Embryonic facial prominence (tissue), 1 donor: ENCODE measurements around the gene CAB39.

Experiments
- DNase-seq: peaks from one replicate; pipeline ENCODE4 v3.0.0-alpha.2; 2016; ENCODE audit errors: extremely low spot score

The CAB39 gene

DNA sequence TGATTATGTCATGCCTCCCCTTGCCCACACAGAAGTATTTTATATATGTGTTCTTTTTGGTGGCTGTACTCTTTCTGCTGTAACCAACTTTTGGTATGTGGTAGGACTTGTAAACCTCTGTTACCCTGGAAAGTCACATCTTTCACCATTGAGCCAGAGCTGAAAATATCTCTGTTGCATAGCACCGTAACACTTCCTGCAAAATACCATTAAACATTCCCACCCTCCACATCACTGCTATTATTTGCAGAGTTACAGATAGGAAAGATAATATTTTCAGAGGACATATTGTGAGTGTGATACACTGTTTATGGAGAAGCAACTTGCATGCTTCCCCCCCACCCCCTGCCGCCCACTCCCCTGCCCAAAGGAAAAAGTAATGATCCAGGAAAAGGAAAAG lies 44.8 kb downstream of the CAB39 start:
- DNase-seq = no peak

GRCh38 chr2:230758566-230759480 lies 46.2 kb downstream of the CAB39 start:
- no peak for DNase-seq

DNA sequence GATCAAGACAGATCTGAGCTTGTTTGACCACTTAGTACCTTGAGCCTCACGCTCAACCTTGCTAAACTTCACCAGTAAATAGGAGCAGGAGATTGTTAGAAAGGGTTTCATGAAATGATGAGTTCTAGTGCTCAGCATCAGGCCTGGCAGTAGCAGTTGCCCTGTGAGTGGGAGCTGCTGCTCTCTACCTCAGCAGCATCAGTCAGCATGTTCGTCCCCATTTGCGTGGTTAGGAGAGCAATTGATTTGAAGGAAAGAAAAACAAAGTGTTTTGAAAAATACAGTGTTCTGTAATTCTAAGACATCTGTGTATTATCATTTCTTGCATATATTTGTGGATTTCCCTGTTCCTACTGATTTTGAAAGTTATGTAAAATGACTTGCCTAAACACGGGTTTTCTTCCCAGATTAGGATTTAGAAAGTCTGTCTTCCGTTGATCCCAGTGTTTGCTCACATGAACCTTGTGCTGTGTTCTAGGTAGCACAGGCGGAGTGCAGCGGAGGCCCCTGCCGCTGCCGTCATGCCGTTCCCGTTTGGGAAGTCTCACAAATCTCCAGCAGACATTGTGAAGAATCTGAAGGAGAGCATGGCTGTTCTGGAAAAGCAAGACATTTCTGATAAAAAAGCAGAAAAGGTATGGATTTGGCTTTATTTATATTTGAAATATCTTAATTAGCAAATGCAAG lies 47.0 kb downstream of the CAB39 start:
- no peak for DNase-seq

DNA sequence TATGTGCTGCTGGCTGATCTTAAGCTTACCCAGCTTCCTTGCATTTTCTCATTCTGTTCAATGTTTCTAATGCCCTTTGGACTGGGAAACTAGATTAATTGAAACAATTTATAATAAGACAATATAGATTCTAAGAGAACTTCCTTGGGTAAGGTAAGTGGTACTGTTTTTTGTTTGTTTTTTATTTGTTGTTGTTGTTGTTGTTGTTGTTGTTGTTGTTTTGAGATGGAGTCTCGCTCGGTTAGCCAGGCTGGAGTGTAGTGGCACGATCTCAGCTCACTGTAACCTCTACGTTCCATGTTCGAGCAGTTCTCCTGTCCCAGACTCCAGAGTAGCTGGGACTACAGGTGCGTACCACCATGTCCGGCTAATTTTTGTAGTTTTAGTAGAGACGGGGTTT lies 49.1 kb downstream of the CAB39 start:
- no peak for DNase-seq

- DNase-seq = no peak
Observed at GRCh38 chr2:230762317-230762896, 49.8 kb downstream of the CAB39 start.

- no peak for DNase-seq
Observed at GRCh38 chr2:230764346-230764745, 51.7 kb downstream of the CAB39 start.

DNA sequence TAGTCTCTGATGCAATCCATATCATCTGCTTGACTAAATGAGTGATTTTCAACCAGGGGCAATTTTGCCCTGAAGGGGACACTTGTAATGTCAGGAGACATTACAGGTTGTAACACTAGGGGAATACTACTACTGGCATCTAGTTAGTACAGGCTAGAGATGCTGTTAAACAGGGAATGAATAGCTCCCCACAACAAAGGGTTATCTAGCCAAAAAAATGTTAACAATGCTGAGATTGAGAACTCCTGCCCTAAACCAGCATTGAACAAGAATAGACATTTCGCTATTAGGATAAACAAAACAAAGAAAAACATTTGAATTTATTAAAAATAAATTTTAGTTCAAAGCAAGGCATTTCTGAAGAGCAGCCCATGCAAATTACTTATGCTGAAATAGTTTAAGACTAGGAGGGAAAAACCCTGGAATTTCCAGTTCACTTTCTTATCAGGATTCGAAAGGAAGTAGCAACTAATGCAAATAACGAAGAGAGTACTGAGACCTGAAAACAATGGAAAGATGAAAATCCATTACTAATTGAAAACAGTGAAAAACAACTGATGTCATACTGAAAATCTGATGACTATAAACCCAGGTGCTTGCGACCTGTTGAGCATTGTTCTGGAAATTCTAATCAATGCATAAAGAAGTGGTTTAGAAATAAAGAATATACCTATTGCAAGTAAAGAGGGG lies 53.1 kb downstream of the CAB39 start:
- DNase-seq = no peak

GRCh38 chr2:230767862-230768388 lies 55.3 kb downstream of the CAB39 start:
- no peak for DNase-seq

DNA sequence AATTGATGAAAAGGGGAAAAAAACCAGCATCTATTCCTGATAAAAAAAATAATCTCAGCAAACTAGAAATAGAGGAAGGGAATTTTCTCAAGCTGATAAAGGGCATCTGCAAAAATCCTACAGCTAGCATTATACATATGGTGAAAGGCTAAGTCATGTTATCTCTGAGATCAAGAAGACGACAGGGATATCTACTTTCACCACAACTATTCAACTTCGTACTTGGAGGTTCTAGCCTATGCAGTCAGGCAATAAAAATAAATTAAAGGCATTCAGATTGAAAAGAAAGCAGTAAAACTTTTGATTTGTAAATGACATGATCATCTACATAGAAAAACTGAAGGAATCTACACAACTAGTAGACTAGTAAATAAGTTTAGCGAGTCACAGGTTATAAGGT lies 58.2 kb downstream of the CAB39 start:
- no peak for DNase-seq

GRCh38 chr2:230772156-230772555 lies 59.5 kb downstream of the CAB39 start:
- DNase-seq = no peak

DNA sequence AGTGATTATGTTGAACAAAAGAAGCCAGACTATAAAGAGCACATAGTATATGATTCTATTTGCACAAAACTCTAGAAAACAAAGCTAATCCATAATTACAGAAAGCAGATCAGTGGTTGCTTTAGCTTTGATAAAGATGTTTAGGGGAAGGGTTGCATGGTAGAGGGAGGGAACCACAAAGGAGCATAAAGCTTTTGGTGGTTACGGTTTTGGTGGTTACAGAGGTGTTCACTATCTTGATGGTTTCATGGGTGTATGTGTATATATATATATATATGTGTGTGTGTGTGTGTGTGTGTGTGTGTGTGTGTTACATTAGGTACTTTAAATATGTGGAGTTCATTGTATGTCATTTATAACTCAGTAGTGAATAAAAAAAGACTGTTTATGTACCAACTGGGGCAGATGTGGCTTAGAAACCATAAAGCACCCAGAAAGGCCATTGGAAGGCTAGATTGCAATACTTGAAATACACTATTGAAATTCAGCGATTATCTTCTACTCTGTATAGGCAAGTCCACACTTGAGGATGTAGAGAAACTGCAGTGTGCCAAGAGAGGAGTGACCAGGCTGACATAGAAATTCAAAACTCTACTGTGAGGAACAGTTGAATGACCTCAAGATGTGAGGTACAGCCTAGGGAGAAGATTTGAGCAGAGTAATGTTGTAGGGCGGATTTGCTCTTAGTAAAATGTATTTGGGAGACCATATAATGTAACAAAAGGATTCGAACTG lies 60.6 kb downstream of the CAB39 start:
- DNase-seq = no peak

GRCh38 chr2:230774348-230774951 lies 61.8 kb downstream of the CAB39 start:
- DNase-seq = no peak

- no peak for DNase-seq
Observed at GRCh38 chr2:230775737-230776136, 63.1 kb downstream of the CAB39 start.

GRCh38 chr2:230777721-230778120 lies 65.1 kb downstream of the CAB39 start:
- DNase-seq = no peak

DNA sequence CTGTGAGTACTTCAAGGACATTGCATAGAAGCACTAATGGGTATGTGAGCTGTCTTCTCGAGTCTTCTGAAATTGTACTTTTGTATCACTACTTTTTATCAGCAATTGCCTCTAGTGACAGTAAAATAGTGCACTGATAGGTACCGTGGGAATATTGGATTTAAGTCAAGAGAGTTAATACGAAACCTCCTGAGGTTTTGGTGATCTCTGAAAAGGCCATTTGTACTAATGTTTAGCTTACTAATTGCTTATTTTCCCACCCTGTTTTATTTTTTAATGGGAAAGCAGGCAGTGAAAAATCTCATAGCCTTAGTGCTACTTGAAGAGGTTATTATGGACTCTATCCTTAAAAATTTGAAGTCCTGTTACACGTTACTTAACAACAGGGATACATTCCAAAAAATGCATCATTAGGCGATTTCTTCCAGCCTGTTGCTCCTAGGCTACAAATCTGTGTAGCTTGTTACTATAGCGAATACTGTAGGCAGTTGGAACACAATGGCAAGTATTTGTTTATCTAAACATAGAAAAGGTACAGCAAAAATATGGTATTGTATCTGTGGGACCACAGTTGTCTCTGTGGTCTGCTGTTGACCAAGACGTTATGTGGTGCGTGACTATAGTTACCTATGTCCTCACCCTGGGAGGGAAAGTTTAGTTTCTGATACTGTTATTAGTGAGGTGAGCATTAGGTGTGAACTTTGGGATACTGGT lies 65.9 kb downstream of the CAB39 start:
- no peak for DNase-seq

DNA sequence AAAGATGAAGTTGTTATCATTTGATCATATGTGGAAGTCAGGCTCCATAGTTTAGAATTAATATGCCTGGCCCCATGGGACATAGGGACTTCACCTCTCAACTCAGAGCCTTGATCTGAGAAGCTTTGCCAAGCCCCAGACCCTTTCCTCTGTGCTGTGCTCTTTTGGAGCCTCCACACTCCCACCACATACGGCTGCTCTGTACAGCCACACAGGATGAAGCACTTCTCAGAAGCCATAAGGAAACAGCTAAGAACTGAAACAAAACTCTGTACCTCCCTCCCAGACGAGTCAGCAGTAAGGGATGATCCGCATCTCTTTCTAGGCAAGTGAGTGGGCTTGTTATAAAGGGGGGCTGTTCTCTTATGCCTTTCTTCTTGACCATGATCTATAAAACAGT lies 66.5 kb downstream of the CAB39 start:
- no peak for DNase-seq

- DNase-seq = no peak
Observed at GRCh38 chr2:230779607-230780006, 67.0 kb downstream of the CAB39 start.

DNA sequence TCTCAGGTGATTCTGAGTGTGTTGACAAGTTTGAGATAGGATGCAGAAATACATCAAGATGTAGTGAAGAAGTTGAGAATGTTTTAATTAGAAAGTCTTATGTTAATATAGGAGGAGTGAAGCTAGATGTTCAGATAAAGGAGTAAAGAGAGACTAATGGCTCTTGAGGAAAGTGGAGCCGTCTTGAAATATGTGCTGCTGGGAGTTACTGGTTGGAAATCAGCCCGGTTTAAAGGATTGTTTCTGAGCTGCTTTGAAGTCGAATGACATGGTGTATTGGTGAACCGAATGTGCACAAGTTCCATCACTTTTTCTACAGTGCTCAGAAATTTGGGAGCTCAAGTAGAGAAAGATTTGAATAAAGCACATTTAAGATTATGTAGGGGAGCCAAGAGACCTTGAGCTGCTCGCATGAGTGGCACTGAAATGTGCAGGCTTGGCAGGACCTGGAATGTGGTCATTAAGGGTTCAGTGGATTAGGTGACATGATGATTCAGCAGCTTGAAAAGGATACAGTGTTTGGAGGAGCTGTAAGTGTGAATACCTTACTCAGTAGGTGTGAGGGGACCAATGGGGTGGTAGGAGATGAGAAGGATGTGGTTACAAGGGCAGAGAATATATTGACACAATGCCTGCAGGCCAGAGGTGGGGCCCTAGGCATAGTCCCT lies 68.6 kb downstream of the CAB39 start:
- DNase-seq = no peak

DNA sequence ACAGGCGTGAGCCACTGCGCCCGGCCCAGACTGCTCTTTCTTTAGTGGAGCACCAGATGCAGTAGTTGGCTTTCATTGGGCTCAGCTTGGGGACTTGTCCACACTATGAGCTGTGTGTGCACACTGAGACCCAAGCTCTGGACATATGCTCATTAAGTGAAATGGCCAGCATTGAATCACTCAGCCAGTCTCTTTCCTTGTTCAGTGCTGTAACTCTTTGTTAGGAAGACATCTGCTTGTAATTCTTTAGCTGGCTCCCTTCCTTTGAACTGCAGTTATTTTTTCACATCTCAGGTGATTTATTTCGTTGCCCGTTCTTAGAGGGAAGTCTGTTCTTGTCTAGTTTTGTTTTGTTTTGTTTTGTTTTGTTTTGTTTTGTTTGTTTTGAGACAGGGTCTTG lies 70.5 kb downstream of the CAB39 start:
- no peak for DNase-seq

DNA sequence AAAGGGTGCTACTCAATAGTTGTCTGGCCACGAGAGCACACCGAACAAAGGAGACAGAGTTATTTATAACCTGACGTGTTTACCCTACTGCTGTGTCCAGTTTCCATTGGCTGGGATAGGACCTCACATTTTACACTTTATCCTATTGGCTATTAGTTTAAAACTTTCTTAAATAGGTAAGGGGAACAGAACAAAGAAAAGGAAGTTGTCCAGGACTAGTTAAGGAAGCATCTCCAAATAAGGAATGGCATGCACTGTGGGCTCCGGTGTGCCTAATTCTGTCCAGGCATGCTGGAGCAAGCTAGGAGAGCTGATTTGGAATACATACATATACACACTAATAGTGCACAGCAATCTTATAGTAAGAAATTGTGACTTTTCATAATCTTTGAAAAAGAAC lies 72.2 kb downstream of the CAB39 start:
- DNase-seq = no peak
